HCT116 (cell line): Measurements from ENCODE around the gene TLR2. TPM values are rescaled to one million over a fixed set of nuclear protein-coding genes. Genes with fewer than 3 reads are reported as not detected.

Experiments
- ATAC-seq: fragments of 200-7000 bp; cut with Tn5 transposase; 2 replicates; pipeline ENCODE4 v1.9.1; 2020; ENCODE audit warnings: mild to moderate bottlenecking, moderate library complexity
- BruUV-seq: library from RNA; stranded (reverse); fragments of 400-500 nt; replicated peaks from 2 replicates; lab custom pipeline; 2021; lab: Mats Ljungman, UMichigan
- CTCF ChIA-PET: fragments of 300-600 bp; sonication (Branson Sonifier 250); formaldehyde crosslinking; loops from one replicate; lab custom pipeline; 2021; ENCODE audit warnings: antibody characterized with exemption; lab: Charles Lee
- POLR2A ChIA-PET: fragments of 300-600, 350-600 bp; sonication (Branson Sonifier 250); formaldehyde crosslinking; loops from one replicate; lab custom pipeline; 2021; ENCODE audit warnings: antibody characterized with exemption; lab: Charles Lee
- RAD21 ChIA-PET, 2 experiments: fragments of 300-600 bp; sonication (Branson Sonifier 250); formaldehyde crosslinking; loops; one replicate each; lab custom pipeline; 2023; ENCODE audit warnings: low total read pairs in 2 of 2; ENCODE audit not compliant: uncharacterized antibody in 2 of 2, unreplicated experiment in 2 of 2, low non-redundant PET in 1 of 2; lab: Charles Lee
- DNase-seq: peaks from one replicate; pipeline ENCODE4 v3.0.0-alpha.2; 2010; ENCODE audit warnings: low read depth, low spot score
- H2AFZ ChIP-seq: fragments of 200-600 bp; shearing (Covaris generic), sonication (generic); 2 replicates; pipeline ENCODE4 v1.6.1; 2017; ENCODE audit warnings: low read depth, mixed run types, mixed read lengths, antibody characterized with exemption, low read length; ENCODE audit not compliant: poor library complexity, severe bottlenecking
- H3K27ac ChIP-seq: 2 replicates; pipeline ENCODE4 v1.5.1; 2012; ENCODE audit warnings: low read depth, low read length
- H3K27me3 ChIP-seq: fragments of 200-600 bp; sonication (generic); 2 replicates; pipeline ENCODE4 v1.6.1; 2016; ENCODE audit warnings: mixed run types, low read length, mixed read lengths; ENCODE audit not compliant: insufficient read depth
- H3K36me3 ChIP-seq, 2 experiments: fragments of 200-500 bp in 1 of 2; fragments of 200-600 bp in 1 of 2; sonication (Bioruptor generic) in 1 of 2; sonication (generic) in 1 of 2; 2 replicates each; pipeline versions ENCODE4 v1.5.1 to v1.6.1; 2014 to 2016; ENCODE audit warnings: low read length in 2 of 2, inconsistent platforms in 1 of 2, mixed read lengths in 1 of 2, mixed run types in 1 of 2; ENCODE audit not compliant: insufficient read depth in 2 of 2, control insufficient read depth in 1 of 2
- H3K4me1 ChIP-seq, 2 experiments: fragments of 200-600 bp in 1 of 2; sonication (generic) in 1 of 2; 2 replicates each; pipeline versions ENCODE4 v1.5.1 to v1.6.1; 2012 to 2017; ENCODE audit warnings: low read length in 2 of 2, inconsistent platforms in 1 of 2, mild to moderate bottlenecking in 1 of 2, mixed read lengths in 1 of 2, mixed run types in 1 of 2, moderate library complexity in 1 of 2; ENCODE audit not compliant: insufficient read depth in 2 of 2, control insufficient read depth in 1 of 2
- H3K4me2 ChIP-seq: fragments of 200-600 bp; sonication (generic); 2 replicates; pipeline ENCODE4 v1.6.1; 2017; ENCODE audit warnings: mixed run types, low read length, mixed read lengths
- H3K4me3 ChIP-seq, 2 experiments: fragments of 200-600 bp in 1 of 2; sonication (generic) in 1 of 2; replicated peaks in 1 of 2; 2 replicates each; pipeline ENCODE4 v1.5.1; 2011 to 2016; ENCODE audit warnings: low read length in 2 of 2, control low read depth in 1 of 2, low read depth in 1 of 2, mild to moderate bottlenecking in 1 of 2, mixed read lengths in 1 of 2, mixed run types in 1 of 2
- H3K79me2 ChIP-seq: fragments of 200-600 bp; sonication (generic); 2 replicates; pipeline ENCODE4 v1.6.1; 2017; ENCODE audit warnings: mild to moderate bottlenecking, mixed run types, low read length, moderate library complexity, mixed read lengths; ENCODE audit not compliant: insufficient read depth
- H3K9ac ChIP-seq: fragments of 200-600 bp; sonication (generic); 2 replicates; pipeline ENCODE4 v1.6.1; 2016; ENCODE audit warnings: low read length, mixed read lengths
- H3K9me2 ChIP-seq: fragments of 200-600 bp; sonication (generic), shearing (Covaris generic); 2 replicates; pipeline ENCODE4 v1.6.1; 2017; ENCODE audit warnings: mixed run types, mild to moderate bottlenecking, moderate library complexity; ENCODE audit not compliant: insufficient read depth
- H3K9me3 ChIP-seq, 2 experiments: fragments of 200-500 bp in 1 of 2; fragments of 200-600 bp in 1 of 2; sonication (Bioruptor generic) in 1 of 2; sonication (generic) in 1 of 2; 2 replicates each; pipeline ENCODE4 v1.6.1; 2014 to 2017; ENCODE audit warnings: low read length in 2 of 2, mixed read lengths in 2 of 2, inconsistent platforms in 1 of 2, low read depth in 1 of 2, mild to moderate bottlenecking in 1 of 2, mixed run types in 1 of 2, moderate library complexity in 1 of 2; ENCODE audit not compliant: control insufficient read depth in 1 of 2, insufficient read depth in 1 of 2
- H4K20me1 ChIP-seq: fragments of 200-600 bp; sonication (generic), shearing (Covaris generic); 2 replicates; pipeline ENCODE4 v1.6.1; 2017; ENCODE audit warnings: mixed run types, mild to moderate bottlenecking, moderate library complexity; ENCODE audit not compliant: insufficient read depth
- FOSL1 ChIP-seq: IDR thresholded peaks from 2 replicates; pipeline ENCODE4 v1.6.1; 2012; ENCODE audit warnings: low read depth
- RAD21 ChIP-seq: IDR thresholded peaks from 2 replicates; pipeline ENCODE4 v1.6.1; 2012; ENCODE audit warnings: low read depth, mild to moderate bottlenecking
- SP1 ChIP-seq: IDR thresholded peaks from 2 replicates; pipeline ENCODE4 v1.6.1; 2012; ENCODE audit warnings: low read depth
- SRF ChIP-seq: IDR thresholded peaks from 2 replicates; pipeline ENCODE4 v1.6.1; 2012; ENCODE audit warnings: low read depth
- ZNF274 ChIP-seq: fragments of 200-500 bp; sonication (Bioruptor generic); IDR thresholded peaks from 2 replicates; pipeline ENCODE4 v1.6.1; 2014; ENCODE audit warnings: mild to moderate bottlenecking, low read depth, low read length, inconsistent platforms
- intact Hi-C: fragments of 100-400 bp; cut with micrococcal nuclease; formaldehyde crosslinking; loops from 2 replicates; pipeline ENCODE4 v1.10.0; 2022
- total RNA-seq: library from RNA; stranded (reverse); gene quantifications from one replicate; pipeline ENCODE4 v1.2.1, GENCODE V29; 2021; ENCODE audit not compliant: unreplicated experiment
- TF ChIP-seq, protein P1 (sequence below): IDR thresholded peaks from 2 replicates; pipeline ENCODE4 v1.6.1; 2012
- TF ChIP-seq, protein P2 (sequence below): IDR thresholded peaks from 2 replicates; pipeline ENCODE4 v1.6.1; 2012; ENCODE audit warnings: low read depth

Gene TLR2
- total RNA-seq, 1 experiment from 2014 or later = 0.12 TPM

DNA sequence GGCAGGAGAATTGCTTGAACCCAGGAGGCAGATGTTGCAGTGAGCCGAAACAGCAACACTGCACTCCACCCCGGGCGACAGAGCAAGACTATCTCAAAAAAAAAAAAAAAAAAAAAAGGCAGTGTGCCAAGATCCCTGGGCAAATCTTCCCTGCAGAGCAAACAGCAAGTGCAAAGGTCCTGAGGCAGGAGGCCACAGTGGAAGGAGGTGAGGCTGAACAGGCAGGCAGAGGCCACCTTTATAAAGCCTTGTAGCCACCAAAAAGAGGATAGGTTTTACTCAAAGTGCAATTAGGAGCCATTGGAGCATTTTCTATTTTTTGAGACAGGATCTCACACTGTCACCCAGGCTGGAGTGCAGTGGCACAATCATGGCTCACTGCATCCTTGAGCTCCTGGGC is 45.1 kb upstream of the TLR2 start:
- Histone ChIP-seq H3K27ac (no peak overlapping the region), H3K9ac (no peak overlapping the region), H2AFZ (no peak overlapping the region), H3K27me3 (no peaks in the 10 kb centered on the region), H3K4me3 (no peak overlapping the region), H3K9me2 (no peaks in the 10 kb centered on the region), H4K20me1 (no peaks in the 10 kb centered on the region), H3K9me3 (no peaks in the 10 kb centered on the region), H3K4me2 (no peak overlapping the region), H3K4me1 (0 out of 4 replicates have a peak, but pooled peaks cover 0 to 5% of the 10 kb centered on the region in 2 experiments), H3K36me3 (peaks cover 0 to 5% of the 10 kb centered on the region in 2 experiments; a peak in 1 of 4 replicates), H3K79me2 (no peaks in the 10 kb centered on the region)
- DNase-seq (no peak), ATAC-seq (no peak)
- POLR2A ChIA-PET = no interaction called here
- intact Hi-C loops = no loop called here
- CTCF ChIA-PET = interaction anchor here (1.4 kb wide), 1 partner anchor 111 kb away, joined by 3 read pairs; no protein-coding TSS in a partner anchor
- RAD21 ChIA-PET = no interaction called here
- no TSS peak for BruUV-seq
- TF ChIP-seq FOSL1 (no peak), SP1 (no peak), RAD21 (no peak)
- TF ChIP-seq, protein P1, sequence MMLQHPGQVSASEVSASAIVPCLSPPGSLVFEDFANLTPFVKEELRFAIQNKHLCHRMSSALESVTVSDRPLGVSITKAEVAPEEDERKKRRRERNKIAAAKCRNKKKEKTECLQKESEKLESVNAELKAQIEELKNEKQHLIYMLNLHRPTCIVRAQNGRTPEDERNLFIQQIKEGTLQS = no peak

- Histone ChIP-seq H4K20me1 (no peaks in the 10 kb centered on the region), H3K9me2 (no peaks in the 10 kb centered on the region), H3K27me3 (no peaks in the 10 kb centered on the region), H3K9me3 (no peaks in the 10 kb centered on the region), H3K79me2 (no peaks in the 10 kb centered on the region), H3K9ac (no peak overlapping the region), H3K27ac (no peak overlapping the region), H3K4me1 (0 out of 4 replicates have a peak, but pooled peaks cover 0 to 5% of the 10 kb centered on the region in 2 experiments), H3K4me2 (no peak overlapping the region), H3K4me3 (no peak overlapping the region), H3K36me3 (peaks cover 0 to 5% of the 10 kb centered on the region in 2 experiments; a peak in 1 of 4 replicates), H2AFZ (no peak overlapping the region)
- intact Hi-C loops = no loop called here
- no peak for TF ChIP-seq SRF
- TF ChIP-seq, protein P2, sequence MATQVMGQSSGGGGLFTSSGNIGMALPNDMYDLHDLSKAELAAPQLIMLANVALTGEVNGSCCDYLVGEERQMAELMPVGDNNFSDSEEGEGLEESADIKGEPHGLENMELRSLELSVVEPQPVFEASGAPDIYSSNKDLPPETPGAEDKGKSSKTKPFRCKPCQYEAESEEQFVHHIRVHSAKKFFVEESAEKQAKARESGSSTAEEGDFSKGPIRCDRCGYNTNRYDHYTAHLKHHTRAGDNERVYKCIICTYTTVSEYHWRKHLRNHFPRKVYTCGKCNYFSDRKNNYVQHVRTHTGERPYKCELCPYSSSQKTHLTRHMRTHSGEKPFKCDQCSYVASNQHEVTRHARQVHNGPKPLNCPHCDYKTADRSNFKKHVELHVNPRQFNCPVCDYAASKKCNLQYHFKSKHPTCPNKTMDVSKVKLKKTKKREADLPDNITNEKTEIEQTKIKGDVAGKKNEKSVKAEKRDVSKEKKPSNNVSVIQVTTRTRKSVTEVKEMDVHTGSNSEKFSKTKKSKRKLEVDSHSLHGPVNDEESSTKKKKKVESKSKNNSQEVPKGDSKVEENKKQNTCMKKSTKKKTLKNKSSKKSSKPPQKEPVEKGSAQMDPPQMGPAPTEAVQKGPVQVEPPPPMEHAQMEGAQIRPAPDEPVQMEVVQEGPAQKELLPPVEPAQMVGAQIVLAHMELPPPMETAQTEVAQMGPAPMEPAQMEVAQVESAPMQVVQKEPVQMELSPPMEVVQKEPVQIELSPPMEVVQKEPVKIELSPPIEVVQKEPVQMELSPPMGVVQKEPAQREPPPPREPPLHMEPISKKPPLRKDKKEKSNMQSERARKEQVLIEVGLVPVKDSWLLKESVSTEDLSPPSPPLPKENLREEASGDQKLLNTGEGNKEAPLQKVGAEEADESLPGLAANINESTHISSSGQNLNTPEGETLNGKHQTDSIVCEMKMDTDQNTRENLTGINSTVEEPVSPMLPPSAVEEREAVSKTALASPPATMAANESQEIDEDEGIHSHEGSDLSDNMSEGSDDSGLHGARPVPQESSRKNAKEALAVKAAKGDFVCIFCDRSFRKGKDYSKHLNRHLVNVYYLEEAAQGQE = no peak
- TF ChIP-seq ZNF274 = no peak
- ATAC-seq (no peak), DNase-seq (no peak)
- RAD21 ChIA-PET = no interaction called here
- no TSS peak for BruUV-seq
- CTCF ChIA-PET = interaction anchor here (1.4 kb wide), 1 partner anchor 110 kb away, joined by 3 read pairs; no protein-coding TSS in a partner anchor
- POLR2A ChIA-PET = no interaction called here
Measured at GRCh38 chr4:153639833-153640802, 44.0 kb upstream of the TLR2 start.
